ENCODE results near the gene PCDH9. TPM values are rescaled to one million over a fixed set of nuclear protein-coding genes. Genes with fewer than 3 reads are reported as not detected.

The PCDH9 gene
- total and polyA plus RNA-seq, 10 of the 15 experiments (the other 5 are each of a cell fraction or from before 2014, with no cell fraction given), result 0.02 to 2.3 (median 0.05) TPM; not detected in 1

DNA sequence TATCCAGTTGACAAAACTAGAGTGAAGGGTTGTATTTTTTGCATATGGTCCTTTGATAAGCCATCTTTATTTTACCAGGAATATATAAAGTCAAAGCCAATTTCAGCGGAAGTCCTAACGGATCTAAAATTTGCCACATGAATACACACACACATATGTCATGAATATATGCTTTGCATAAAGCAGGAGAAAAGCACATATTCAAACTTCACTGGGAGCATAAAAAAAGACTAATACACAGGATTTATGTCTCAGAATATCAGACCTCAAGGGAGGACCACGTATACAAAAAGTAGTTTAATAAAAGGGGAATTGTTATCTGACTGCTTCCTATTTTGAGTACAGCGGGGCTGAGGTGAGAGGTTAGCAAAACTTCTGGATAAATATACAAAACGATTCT, 308.7 kb downstream of the PCDH9 start (continued):
- TF ChIP-seq, protein P1, sequence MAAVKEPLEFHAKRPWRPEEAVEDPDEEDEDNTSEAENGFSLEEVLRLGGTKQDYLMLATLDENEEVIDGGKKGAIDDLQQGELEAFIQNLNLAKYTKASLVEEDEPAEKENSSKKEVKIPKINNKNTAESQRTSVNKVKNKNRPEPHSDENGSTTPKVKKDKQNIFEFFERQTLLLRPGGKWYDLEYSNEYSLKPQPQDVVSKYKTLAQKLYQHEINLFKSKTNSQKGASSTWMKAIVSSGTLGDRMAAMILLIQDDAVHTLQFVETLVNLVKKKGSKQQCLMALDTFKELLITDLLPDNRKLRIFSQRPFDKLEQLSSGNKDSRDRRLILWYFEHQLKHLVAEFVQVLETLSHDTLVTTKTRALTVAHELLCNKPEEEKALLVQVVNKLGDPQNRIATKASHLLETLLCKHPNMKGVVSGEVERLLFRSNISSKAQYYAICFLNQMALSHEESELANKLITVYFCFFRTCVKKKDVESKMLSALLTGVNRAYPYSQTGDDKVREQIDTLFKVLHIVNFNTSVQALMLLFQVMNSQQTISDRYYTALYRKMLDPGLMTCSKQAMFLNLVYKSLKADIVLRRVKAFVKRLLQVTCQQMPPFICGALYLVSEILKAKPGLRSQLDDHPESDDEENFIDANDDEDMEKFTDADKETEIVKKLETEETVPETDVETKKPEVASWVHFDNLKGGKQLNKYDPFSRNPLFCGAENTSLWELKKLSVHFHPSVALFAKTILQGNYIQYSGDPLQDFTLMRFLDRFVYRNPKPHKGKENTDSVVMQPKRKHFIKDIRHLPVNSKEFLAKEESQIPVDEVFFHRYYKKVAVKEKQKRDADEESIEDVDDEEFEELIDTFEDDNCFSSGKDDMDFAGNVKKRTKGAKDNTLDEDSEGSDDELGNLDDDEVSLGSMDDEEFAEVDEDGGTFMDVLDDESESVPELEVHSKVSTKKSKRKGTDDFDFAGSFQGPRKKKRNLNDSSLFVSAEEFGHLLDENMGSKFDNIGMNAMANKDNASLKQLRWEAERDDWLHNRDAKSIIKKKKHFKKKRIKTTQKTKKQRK (IDR thresholded peaks at IDR 0.05; ENCODE audit: low read depth, low read length), result no peak
- TF ChIP-seq, protein P2, sequence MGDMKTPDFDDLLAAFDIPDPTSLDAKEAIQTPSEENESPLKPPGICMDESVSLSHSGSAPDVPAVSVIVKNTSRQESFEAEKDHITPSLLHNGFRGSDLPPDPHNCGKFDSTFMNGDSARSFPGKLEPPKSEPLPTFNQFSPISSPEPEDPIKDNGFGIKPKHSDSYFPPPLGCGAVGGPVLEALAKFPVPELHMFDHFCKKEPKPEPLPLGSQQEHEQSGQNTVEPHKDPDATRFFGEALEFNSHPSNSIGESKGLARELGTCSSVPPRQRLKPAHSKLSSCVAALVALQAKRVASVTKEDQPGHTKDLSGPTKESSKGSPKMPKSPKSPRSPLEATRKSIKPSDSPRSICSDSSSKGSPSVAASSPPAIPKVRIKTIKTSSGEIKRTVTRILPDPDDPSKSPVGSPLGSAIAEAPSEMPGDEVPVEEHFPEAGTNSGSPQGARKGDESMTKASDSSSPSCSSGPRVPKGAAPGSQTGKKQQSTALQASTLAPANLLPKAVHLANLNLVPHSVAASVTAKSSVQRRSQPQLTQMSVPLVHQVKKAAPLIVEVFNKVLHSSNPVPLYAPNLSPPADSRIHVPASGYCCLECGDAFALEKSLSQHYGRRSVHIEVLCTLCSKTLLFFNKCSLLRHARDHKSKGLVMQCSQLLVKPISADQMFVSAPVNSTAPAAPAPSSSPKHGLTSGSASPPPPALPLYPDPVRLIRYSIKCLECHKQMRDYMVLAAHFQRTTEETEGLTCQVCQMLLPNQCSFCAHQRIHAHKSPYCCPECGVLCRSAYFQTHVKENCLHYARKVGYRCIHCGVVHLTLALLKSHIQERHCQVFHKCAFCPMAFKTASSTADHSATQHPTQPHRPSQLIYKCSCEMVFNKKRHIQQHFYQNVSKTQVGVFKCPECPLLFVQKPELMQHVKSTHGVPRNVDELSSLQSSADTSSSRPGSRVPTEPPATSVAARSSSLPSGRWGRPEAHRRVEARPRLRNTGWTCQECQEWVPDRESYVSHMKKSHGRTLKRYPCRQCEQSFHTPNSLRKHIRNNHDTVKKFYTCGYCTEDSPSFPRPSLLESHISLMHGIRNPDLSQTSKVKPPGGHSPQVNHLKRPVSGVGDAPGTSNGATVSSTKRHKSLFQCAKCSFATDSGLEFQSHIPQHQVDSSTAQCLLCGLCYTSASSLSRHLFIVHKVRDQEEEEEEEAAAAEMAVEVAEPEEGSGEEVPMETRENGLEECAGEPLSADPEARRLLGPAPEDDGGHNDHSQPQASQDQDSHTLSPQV (IDR thresholded peaks at IDR 0.05), result no peak
- no peak for TF ChIP-seq NBN (IDR thresholded peaks at IDR 0.05)
- TF ChIP-seq, protein P3, sequence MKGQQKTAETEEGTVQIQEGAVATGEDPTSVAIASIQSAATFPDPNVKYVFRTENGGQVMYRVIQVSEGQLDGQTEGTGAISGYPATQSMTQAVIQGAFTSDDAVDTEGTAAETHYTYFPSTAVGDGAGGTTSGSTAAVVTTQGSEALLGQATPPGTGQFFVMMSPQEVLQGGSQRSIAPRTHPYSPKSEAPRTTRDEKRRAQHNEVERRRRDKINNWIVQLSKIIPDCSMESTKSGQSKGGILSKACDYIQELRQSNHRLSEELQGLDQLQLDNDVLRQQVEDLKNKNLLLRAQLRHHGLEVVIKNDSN (IDR thresholded peaks at IDR 0.05; ENCODE audit: borderline replicate concordance, extremely low read length, insufficient read depth, low read depth, low read length), result no peak
- no peak for TF ChIP-seq EGR1 (IDR thresholded peaks at IDR 0.05; ENCODE audit: borderline replicate concordance in 1 of 2, low read depth in 2 of 2, low read length in 2 of 2)
